NB4 (cell line): ENCODE measurements around the gene POLR1C.

ENCODE experiments used
- TF ChIP-seq, protein P1 (sequence below): IDR thresholded peaks from one replicate; pipeline ENCODE4 v1.5.1; 2012; ENCODE audit warnings: low read depth, low read length
- TF ChIP-seq, protein P2 (sequence below): IDR thresholded peaks from 2 replicates; pipeline ENCODE4 v1.6.1; 2011; ENCODE audit warnings: low read depth, low read length

DNA sequence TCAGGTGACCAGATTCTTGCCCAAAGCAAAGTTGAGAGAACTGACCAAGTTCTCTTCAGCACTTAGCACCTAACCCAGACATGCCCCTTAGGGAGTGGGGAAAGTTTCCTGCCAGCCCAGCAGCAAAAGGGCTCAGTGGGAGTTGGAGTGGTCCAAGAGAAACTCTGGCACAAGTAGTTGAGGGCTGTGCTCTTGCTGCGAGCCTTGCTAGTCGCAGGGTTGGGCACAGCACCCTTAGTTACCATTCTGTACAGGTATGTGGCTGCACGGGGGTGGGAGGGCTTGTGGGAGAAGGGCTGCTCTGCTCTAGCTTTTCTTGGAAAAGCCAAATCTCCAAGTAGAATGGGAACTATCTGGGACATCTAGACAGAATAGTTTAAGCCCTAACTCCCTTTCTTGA is 6.4 kb downstream of the POLR1C start:
- TF ChIP-seq, protein P1, sequence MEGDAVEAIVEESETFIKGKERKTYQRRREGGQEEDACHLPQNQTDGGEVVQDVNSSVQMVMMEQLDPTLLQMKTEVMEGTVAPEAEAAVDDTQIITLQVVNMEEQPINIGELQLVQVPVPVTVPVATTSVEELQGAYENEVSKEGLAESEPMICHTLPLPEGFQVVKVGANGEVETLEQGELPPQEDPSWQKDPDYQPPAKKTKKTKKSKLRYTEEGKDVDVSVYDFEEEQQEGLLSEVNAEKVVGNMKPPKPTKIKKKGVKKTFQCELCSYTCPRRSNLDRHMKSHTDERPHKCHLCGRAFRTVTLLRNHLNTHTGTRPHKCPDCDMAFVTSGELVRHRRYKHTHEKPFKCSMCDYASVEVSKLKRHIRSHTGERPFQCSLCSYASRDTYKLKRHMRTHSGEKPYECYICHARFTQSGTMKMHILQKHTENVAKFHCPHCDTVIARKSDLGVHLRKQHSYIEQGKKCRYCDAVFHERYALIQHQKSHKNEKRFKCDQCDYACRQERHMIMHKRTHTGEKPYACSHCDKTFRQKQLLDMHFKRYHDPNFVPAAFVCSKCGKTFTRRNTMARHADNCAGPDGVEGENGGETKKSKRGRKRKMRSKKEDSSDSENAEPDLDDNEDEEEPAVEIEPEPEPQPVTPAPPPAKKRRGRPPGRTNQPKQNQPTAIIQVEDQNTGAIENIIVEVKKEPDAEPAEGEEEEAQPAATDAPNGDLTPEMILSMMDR, result no peak
- TF ChIP-seq, protein P2, sequence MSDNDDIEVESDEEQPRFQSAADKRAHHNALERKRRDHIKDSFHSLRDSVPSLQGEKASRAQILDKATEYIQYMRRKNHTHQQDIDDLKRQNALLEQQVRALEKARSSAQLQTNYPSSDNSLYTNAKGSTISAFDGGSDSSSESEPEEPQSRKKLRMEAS, result no peak
